K562 (cell line): Measurements from ENCODE around the gene MYCL. TPM values are rescaled to one million over a fixed set of nuclear protein-coding genes. Genes with fewer than 3 reads are reported as not detected.

ENCODE experiments used
- ADNP ChIP-seq: fragments of 200-800 bp; sonication (Bioruptor generic); IDR thresholded peaks from 2 replicates; pipeline ENCODE4 v1.6.1; 2016; ENCODE audit warnings: missing genetic modification characterization, missing compliant biosample characterization
- E2F3 ChIP-seq: fragments of 250-450 bp; sonication (Bioruptor Pico); IDR thresholded peaks from 2 replicates; pipeline ENCODE4 v1.4.0; 2020; ENCODE audit warnings: mild to moderate bottlenecking
- EZH2 ChIP-seq: IDR thresholded peaks from 2 replicates; pipeline ENCODE4 v1.6.1; 2012; ENCODE audit warnings: low read depth, mild to moderate bottlenecking, inconsistent platforms, low read length, borderline replicate concordance
- HDGF ChIP-seq: fragments of 450-650 bp; IDR thresholded peaks from 2 replicates; pipeline ENCODE4 v1.6.1; 2016
- LCOR ChIP-seq: sonication (generic); formaldehyde crosslinking; IDR thresholded peaks from 2 replicates; pipeline ENCODE4 v1.8.0; 2022; ENCODE audit warnings: mild to moderate bottlenecking, missing genetic modification reagents
- MBD2 ChIP-seq: sonication (generic); IDR thresholded peaks from 2 replicates; pipeline ENCODE4 v1.6.1; 2016; ENCODE audit warnings: low read depth, borderline replicate concordance
- MTA2 ChIP-seq: fragments of 450-650 bp; IDR thresholded peaks from 2 replicates; pipeline ENCODE4 v1.6.1; 2016; ENCODE audit warnings: low read depth
- NCOA2 ChIP-seq, 2 experiments: fragments of 450-650 bp; IDR thresholded peaks; 2 replicates each; pipeline ENCODE4 v1.6.1; 2018; ENCODE audit warnings: mild to moderate bottlenecking in 2 of 2, moderate library complexity in 1 of 2; ENCODE audit not compliant: partially characterized antibody in 2 of 2
- NR3C1 ChIP-seq: sonication (generic); formaldehyde crosslinking; IDR thresholded peaks from 2 replicates; pipeline ENCODE4 v1.8.1; 2022; ENCODE audit warnings: missing genetic modification reagents
- PHB ChIP-seq: fragments of 250-450 bp; sonication (Bioruptor Pico); IDR thresholded peaks from 2 replicates; pipeline ENCODE4 v1.5.0; 2021
- PHF8 ChIP-seq: fragments of 200-600 bp; sonication (generic); IDR thresholded peaks from 2 replicates; pipeline ENCODE4 v1.6.1; 2012; ENCODE audit warnings: mixed run types, mild to moderate bottlenecking, inconsistent platforms, low read length, moderate library complexity, borderline replicate concordance
- RFX7 ChIP-seq: fragments of 250-450 bp; sonication (Bioruptor Pico); IDR thresholded peaks from 2 replicates; pipeline ENCODE4 v1.5.1; 2021; ENCODE audit warnings: mild to moderate bottlenecking
- RHOXF2B ChIP-seq: fragments of 250-450 bp; sonication (Bioruptor Pico); conservative IDR thresholded peaks from 2 replicates; pipeline ENCODE4 v1.5.1; 2021
- SETDB1 ChIP-seq: IDR thresholded peaks from one replicate; pipeline ENCODE4 v1.6.1; 2012; ENCODE audit warnings: low read length, control low read depth, inconsistent platforms
- SMAD2 ChIP-seq: fragments of 150-350 bp; IDR thresholded peaks from 2 replicates; pipeline ENCODE4 v1.6.1; 2014; ENCODE audit warnings: low read depth, mild to moderate bottlenecking, low read length
- SRSF9 ChIP-seq: fragments of 200-400 bp; formaldehyde crosslinking; IDR thresholded peaks from 2 replicates; pipeline ENCODE4 v1.6.1; 2017; ENCODE audit warnings: low read depth, low read length, borderline replicate concordance
- SUPT5H ChIP-seq: fragments of 450-650 bp; IDR thresholded peaks from 2 replicates; pipeline ENCODE4 v1.6.1; 2016
- ZFP1 ChIP-seq: fragments of 450-650 bp; formaldehyde crosslinking; IDR thresholded peaks from 2 replicates; pipeline ENCODE4 v1.4.0; 2020; ENCODE audit warnings: mild to moderate bottlenecking, mixed read lengths
- ZNF263 ChIP-seq: sonication (generic); formaldehyde crosslinking; IDR thresholded peaks from 2 replicates; pipeline ENCODE4 v1.8.0; 2022; ENCODE audit warnings: mild to moderate bottlenecking, missing genetic modification reagents, borderline replicate concordance
- polyA plus RNA-seq, 8 experiments: library from polyadenylated mRNA; depleted of rRNA in 4 of 8; stranded (reverse) in 5 of 8; unstranded in 3 of 8; fragments of >200 nt; fragmentation: Nextera tagmentation in 2 of 8; fragmentation: Illumina TruSeq in 1 of 8; extraction: Ambion mirVana in 2 of 8; extraction: Trizol in 1 of 8; gene quantifications; 2 replicates each; pipeline versions ENCODE4 v1.2.1 to v1.2.3, GENCODE V29; 2011 to 2014; ENCODE audit warnings: inconsistent platforms in 1 of 8, missing spikeins in 1 of 8
- total RNA-seq, 7 experiments: library from RNA; depleted of rRNA in 6 of 7; stranded (reverse); fragments of >200 nt in 6 of 7; fragmentation: Illumina TruSeq in 2 of 7; extraction: Trizol in 2 of 7; gene quantifications; 2 replicates each; pipeline versions ENCODE4 v1.2.1 to v1.2.3, GENCODE V29; 2011 to 2021; ENCODE audit warnings: low replicate concordance in 1 of 7
- TF ChIP-seq, protein P1 (sequence below): sonication (generic); formaldehyde crosslinking; IDR thresholded peaks from 2 replicates; pipeline ENCODE4 v1.8.0; 2022; ENCODE audit warnings: missing genetic modification reagents, mild to moderate bottlenecking, moderate library complexity, borderline replicate concordance
- TF ChIP-seq, protein P2 (sequence below): sonication (generic); formaldehyde crosslinking; IDR thresholded peaks from 2 replicates; pipeline ENCODE4 v1.8.0; 2022; ENCODE audit warnings: missing genetic modification reagents, mild to moderate bottlenecking, borderline replicate concordance
- TF ChIP-seq, protein P3 (sequence below): fragments of 450-650 bp; formaldehyde crosslinking; conservative IDR thresholded peaks from 2 replicates; pipeline ENCODE4 v1.4.0; 2022; ENCODE audit warnings: mild to moderate bottlenecking, missing genetic modification characterization
- TF ChIP-seq, protein P4 (sequence below): fragments of 250-450 bp; sonication (Bioruptor Pico); IDR thresholded peaks from 2 replicates; pipeline ENCODE4 v1.8.0; 2022; ENCODE audit warnings: moderate library complexity, mild to moderate bottlenecking, inconsistent platforms
- TF ChIP-seq, protein P5 (sequence below): fragments of 450-650 bp; formaldehyde crosslinking; IDR thresholded peaks from 2 replicates; pipeline ENCODE4 v1.4.0; 2022; ENCODE audit warnings: missing genetic modification characterization

MYCL gene
- total and polyA plus RNA-seq, 9 of the 15 experiments (the other 6 are each of a cell fraction or from before 2014, with no cell fraction given) = 3.5 to 22.0 (median 12.8) TPM

DNA sequence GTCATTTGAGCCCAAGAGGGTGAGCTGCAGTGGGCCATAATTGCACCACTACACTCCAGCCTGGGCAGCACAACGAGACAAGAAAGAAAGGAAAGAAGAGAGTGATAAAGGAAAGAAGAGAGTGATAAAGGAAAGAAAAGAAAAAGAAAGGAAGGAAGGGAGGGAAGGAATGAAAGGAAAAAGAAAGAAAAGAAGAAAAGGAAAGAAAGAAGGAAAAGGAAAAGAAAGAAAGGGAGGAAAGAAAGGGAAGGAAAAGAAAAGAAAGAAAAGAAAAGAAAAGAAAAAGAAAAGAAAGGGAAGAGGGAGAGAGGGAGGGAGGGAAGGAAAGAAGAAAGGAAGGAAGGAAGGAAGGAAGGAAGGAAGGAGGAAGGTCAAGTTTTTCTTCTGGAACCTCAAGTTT lies 36.0 kb downstream of the MYCL start (continued):
- TF ChIP-seq, protein P1, sequence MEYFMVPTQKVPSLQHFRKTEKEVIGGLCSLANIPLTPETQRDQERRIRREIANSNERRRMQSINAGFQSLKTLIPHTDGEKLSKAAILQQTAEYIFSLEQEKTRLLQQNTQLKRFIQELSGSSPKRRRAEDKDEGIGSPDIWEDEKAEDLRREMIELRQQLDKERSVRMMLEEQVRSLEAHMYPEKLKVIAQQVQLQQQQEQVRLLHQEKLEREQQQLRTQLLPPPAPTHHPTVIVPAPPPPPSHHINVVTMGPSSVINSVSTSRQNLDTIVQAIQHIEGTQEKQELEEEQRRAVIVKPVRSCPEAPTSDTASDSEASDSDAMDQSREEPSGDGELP (CRISPR knock-in tag) = no peak
- no peak for TF ChIP-seq ADNP (tag)
- no peak for TF ChIP-seq PHB
- no peak for TF ChIP-seq EZH2
- TF ChIP-seq NCOA2 (IDR thresholded peaks at IDR 0.05; ENCODE audit: partially characterized antibody in 2 of 2) = no peak
- no peak for TF ChIP-seq RHOXF2B (CRISPR knock-in tag)
- TF ChIP-seq E2F3 (CRISPR knock-in tag) = no peak
- no peak for TF ChIP-seq MBD2
- no peak for TF ChIP-seq NR3C1 (CRISPR knock-in tag)
- TF ChIP-seq PHF8 = no peak
- TF ChIP-seq SETDB1 = no peak
- TF ChIP-seq, protein P2, sequence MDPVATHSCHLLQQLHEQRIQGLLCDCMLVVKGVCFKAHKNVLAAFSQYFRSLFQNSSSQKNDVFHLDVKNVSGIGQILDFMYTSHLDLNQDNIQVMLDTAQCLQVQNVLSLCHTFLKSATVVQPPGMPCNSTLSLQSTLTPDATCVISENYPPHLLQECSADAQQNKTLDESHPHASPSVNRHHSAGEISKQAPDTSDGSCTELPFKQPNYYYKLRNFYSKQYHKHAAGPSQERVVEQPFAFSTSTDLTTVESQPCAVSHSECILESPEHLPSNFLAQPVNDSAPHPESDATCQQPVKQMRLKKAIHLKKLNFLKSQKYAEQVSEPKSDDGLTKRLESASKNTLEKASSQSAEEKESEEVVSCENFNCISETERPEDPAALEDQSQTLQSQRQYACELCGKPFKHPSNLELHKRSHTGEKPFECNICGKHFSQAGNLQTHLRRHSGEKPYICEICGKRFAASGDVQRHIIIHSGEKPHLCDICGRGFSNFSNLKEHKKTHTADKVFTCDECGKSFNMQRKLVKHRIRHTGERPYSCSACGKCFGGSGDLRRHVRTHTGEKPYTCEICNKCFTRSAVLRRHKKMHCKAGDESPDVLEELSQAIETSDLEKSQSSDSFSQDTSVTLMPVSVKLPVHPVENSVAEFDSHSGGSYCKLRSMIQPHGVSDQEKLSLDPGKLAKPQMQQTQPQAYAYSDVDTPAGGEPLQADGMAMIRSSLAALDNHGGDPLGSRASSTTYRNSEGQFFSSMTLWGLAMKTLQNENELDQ (CRISPR knock-in tag) = no peak
- no peak for TF ChIP-seq SRSF9
- TF ChIP-seq, protein P3, sequence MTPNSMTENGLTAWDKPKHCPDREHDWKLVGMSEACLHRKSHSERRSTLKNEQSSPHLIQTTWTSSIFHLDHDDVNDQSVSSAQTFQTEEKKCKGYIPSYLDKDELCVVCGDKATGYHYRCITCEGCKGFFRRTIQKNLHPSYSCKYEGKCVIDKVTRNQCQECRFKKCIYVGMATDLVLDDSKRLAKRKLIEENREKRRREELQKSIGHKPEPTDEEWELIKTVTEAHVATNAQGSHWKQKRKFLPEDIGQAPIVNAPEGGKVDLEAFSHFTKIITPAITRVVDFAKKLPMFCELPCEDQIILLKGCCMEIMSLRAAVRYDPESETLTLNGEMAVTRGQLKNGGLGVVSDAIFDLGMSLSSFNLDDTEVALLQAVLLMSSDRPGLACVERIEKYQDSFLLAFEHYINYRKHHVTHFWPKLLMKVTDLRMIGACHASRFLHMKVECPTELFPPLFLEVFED = peak; percentile 73; the same call in 1 of the 2 replicates
- TF ChIP-seq LCOR (CRISPR knock-in tag) = no peak
- TF ChIP-seq SUPT5H = 0 out of 2 replicates have a peak, but pooled peaks have one; percentile 23
- no peak for TF ChIP-seq RFX7
- TF ChIP-seq HDGF = 0 out of 2 replicates have a peak, but pooled peaks have one; percentile 35
- TF ChIP-seq, protein P4, sequence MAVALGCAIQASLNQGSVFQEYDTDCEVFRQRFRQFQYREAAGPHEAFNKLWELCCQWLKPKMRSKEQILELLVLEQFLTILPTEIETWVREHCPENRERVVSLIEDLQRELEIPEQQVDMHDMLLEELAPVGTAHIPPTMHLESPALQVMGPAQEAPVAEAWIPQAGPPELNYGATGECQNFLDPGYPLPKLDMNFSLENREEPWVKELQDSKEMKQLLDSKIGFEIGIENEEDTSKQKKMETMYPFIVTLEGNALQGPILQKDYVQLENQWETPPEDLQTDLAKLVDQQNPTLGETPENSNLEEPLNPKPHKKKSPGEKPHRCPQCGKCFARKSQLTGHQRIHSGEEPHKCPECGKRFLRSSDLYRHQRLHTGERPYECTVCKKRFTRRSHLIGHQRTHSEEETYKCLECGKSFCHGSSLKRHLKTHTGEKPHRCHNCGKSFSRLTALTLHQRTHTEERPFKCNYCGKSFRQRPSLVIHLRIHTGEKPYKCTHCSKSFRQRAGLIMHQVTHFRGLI (CRISPR knock-in tag) = no peak
- TF ChIP-seq, protein P5, sequence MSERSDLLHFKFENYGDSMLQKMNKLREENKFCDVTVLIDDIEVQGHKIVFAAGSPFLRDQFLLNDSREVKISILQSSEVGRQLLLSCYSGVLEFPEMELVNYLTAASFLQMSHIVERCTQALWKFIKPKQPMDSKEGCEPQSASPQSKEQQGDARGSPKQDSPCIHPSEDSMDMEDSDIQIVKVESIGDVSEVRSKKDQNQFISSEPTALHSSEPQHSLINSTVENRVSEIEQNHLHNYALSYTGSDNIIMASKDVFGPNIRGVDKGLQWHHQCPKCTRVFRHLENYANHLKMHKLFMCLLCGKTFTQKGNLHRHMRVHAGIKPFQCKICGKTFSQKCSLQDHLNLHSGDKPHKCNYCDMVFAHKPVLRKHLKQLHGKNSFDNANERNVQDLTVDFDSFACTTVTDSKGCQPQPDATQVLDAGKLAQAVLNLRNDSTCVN (CRISPR knock-in tag) = no peak
- TF ChIP-seq ZNF263 (CRISPR knock-in tag) = no peak
- no peak for TF ChIP-seq ZFP1 (CRISPR knock-in tag)
- TF ChIP-seq SMAD2 = no peak
- no peak for TF ChIP-seq MTA2
